Pancreas (tissue), 10 donors: ENCODE measurements around the gene NINL. TPM values are rescaled to one million over a fixed set of nuclear protein-coding genes. Genes with fewer than 3 reads are reported as not detected.

Source experiments
- ATAC-seq, 4 donors: fragments of 200-7000 bp; cut with Tn5 transposase; one replicate each; pipeline versions ENCODE4 v1.8.0 to v1.9.1; 2020; ENCODE audit warnings: mild to moderate bottlenecking in 4 of 4, moderate library complexity in 4 of 4
- DNase-seq, 6 donors: peaks; one replicate each; pipeline ENCODE4 v3.0.0-alpha.2; 2020
- FAIRE-seq: peaks from 2 replicates; lab custom pipeline; 2012; peaks lifted over from hg19 to GRCh38; lab: Jason Lieb, UNC
- H3K27ac ChIP-seq, 4 donors: fragments of 200-600 bp; sonication (generic); 1 replicate in 3 of 4; 2 replicates in 1 of 4; pipeline versions ENCODE4 v1.5.0 to v1.8.0; 2020
- H3K27me3 ChIP-seq, 4 donors: fragments of 200-600 bp; one replicate each; pipeline ENCODE4 v1.8.0; 2021
- H3K36me3 ChIP-seq, 3 donors: fragments of 200-600 bp; sonication (generic) in 1 of 3; one replicate each; pipeline versions ENCODE4 v1.5.0 to v1.8.0; 2020 to 2021
- H3K4me1 ChIP-seq, 3 donors: fragments of 200-600 bp; one replicate each; pipeline ENCODE4 v1.8.0; 2021
- H3K4me3 ChIP-seq, 4 donors: fragments of 200-600 bp; sonication (generic) in 2 of 4; one replicate each; pipeline versions ENCODE4 v1.5.0 to v1.8.0; 2020 to 2021
- H3K9me3 ChIP-seq, 4 donors: fragments of 200-600 bp; one replicate each; pipeline ENCODE4 v1.8.0; 2021
- WGBS, 2 donors: extraction: QIAGEN DNeasy Blood & Tissue Kit; methylation state at CpG; one replicate each; pipeline ENCODE4 v1.1.7; 2013; 5-methylcytosine and 5-hydroxymethylcytosine counted together
- intact Hi-C, 3 donors: fragments of 100-400 bp; cut with DNase I; formaldehyde crosslinking; loops; one replicate each; pipeline versions ENCODE4 v1.11.1 to v1.14.2; 2022
- polyA plus RNA-seq, 2 donors: library from polyadenylated mRNA; stranded (reverse); fragments of 200-250 nt; gene quantifications; one replicate each; pipeline ENCODE4 v1.2.3, GENCODE V29; 2013
- total RNA-seq, 6 donors: library from RNA; stranded (reverse); fragmentation: NEBNext Ultra II Directional in 4 of 6; extraction: Animal tissue kit (Norgen Biotek cat#: 25700) in 4 of 6; gene quantifications; one replicate each; pipeline versions ENCODE4 v1.2.1 to v1.2.4, GENCODE V29; 2021 to 2023
- TF ChIP-seq, protein P1 (sequence below), 4 donors: fragments of 200-600 bp; sonication (generic) in 3 of 4; IDR thresholded peaks; one replicate each; pipeline versions ENCODE4 v1.5.0 to v1.8.0; 2021; ENCODE audit warnings: antibody characterized with exemption in 4 of 4
- donor health status: healthy with polysubstance abuse.
- donor health status: DM: no; HTN: no; CAD: no; lungs with moderate emphysema.
- donor health status: DM: no; HTN: no; CAD: no.
- donor health status: control.
- donor health status: control.
- donor health status: Bipolar disorder and iron deficiency.
- donor health status: DM: yes; HTN: yes; CAD: no.
- donor health status: DM: no; HTN: no; CAD: no.
- donor health status: DM: no; HTN: no; CAD: no.
- donor health status: DM: yes; HTN: yes; CAD: no.

Gene NINL
- total and polyA plus RNA-seq, 8 donors = 5.1 to 19.4 (median 6.5) TPM

DNA sequence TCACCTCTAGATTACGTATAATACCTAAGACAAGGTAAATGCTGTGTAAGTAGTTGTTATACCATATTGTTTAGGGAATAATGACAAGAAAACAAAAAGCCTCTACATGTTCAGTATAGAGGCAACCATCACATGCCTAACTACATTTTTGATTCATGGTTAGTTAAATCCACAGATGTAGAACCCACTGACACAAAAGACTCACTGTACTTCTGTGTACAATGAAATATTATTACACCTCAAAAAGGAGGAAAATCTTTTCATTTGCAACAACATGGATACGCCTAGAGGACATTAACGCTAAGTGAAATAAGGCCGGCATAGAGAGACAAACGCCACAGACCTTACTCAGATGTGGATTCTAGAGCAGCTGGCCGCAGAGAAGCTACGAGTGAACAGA, 50.5 kb downstream of the NINL start:
- 95% methylated on average over 7 of the region's 7 CpGs for WGBS, 2 donors
- ATAC-seq (no peak), DNase-seq (no peak), FAIRE-seq (no peak)
- peaks cover 0 to 8% (median 0%) of the 10 kb centered on the region in 3 donors for H3K4me1 ChIP-seq
- intact Hi-C loops = no loop called here
- no peaks in the 10 kb centered on the region for H3K36me3 ChIP-seq
- no peak overlapping the region for H3K4me3 ChIP-seq
- no peak overlapping the region for H3K27ac ChIP-seq
- H3K9me3 ChIP-seq = no peaks in the 10 kb centered on the region
- TF ChIP-seq, protein P1, sequence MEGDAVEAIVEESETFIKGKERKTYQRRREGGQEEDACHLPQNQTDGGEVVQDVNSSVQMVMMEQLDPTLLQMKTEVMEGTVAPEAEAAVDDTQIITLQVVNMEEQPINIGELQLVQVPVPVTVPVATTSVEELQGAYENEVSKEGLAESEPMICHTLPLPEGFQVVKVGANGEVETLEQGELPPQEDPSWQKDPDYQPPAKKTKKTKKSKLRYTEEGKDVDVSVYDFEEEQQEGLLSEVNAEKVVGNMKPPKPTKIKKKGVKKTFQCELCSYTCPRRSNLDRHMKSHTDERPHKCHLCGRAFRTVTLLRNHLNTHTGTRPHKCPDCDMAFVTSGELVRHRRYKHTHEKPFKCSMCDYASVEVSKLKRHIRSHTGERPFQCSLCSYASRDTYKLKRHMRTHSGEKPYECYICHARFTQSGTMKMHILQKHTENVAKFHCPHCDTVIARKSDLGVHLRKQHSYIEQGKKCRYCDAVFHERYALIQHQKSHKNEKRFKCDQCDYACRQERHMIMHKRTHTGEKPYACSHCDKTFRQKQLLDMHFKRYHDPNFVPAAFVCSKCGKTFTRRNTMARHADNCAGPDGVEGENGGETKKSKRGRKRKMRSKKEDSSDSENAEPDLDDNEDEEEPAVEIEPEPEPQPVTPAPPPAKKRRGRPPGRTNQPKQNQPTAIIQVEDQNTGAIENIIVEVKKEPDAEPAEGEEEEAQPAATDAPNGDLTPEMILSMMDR (IDR thresholded peaks at IDR 0.05) = no peak
- no peaks in the 10 kb centered on the region for H3K27me3 ChIP-seq

DNA sequence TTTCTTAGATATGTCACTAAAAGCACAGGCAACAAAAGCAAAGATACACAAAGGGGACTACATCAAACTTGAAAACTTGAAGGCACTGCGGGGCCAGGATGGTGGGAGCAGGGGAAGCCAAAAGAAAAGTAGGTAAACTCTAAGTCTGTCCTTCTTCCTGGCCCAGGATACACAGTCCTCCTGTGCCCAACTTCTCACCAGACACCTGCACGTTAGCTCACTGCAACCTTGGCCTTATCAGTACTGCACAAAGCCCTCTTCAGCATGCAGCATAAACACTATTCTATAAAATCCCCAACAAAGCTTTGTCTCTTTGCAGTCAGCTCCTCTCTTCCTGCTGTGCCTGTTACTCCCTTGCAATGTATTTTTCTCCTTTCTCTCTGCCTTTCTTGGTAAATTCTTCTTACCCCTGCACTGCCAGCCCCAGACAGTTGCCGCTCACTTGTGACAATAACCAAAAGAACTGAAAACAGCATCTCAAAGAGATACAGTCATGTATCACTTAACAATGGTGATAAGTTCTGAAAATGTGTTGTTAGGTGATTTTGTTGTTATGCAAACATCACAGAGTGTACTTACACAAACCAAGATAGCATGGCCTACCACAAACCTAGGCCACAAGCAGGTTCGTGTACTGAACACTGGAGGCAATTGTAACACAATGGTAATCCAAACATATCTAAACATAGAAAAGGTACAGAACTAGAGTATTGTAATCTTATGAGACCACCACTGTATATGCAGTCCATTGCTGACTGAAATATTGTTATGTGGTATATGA, 51.2 kb downstream of the NINL start:
- DNase-seq = no peak
- 49 to 54% methylated on average over 4 of the region's 4 CpGs for WGBS, 2 donors
- H3K4me1 ChIP-seq = peaks cover 0 to 8% (median 0%) of the 10 kb centered on the region in 3 donors
- no peaks in the 10 kb centered on the region for H3K27me3 ChIP-seq
- H3K27ac ChIP-seq = no peak overlapping the region
- no peaks in the 10 kb centered on the region for H3K9me3 ChIP-seq
- FAIRE-seq = no peak
- no peak overlapping the region for H3K4me3 ChIP-seq
- TF ChIP-seq, protein P1 (IDR thresholded peaks at IDR 0.05) = no peak
- peak in 3 of 4 donors; percentile 35 to 66 (median 52) for ATAC-seq
- no peaks in the 10 kb centered on the region for H3K36me3 ChIP-seq
- intact Hi-C loops = no loop called here

DNA sequence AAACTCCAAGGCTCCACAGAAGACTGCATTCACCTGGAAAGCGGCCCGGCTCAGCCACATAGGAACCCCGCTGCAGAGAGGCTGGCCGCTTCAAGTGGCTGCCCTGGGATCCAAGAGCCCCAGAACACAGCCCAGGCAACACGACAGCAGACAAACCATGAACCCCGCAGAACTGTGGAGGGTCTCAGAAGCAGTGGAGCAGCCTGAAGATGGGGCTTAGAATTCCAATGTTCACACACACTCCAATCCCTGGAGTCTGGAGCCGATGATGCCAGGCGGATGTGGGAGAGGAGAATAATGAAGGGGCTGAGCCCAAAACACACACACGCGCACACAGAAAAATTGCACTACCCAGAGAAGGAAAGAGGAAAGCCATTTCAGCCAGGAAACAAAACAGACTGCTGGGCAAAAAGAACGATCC, 52.4 kb downstream of the NINL start:
- FAIRE-seq (no peak), DNase-seq (no peak)

DNA sequence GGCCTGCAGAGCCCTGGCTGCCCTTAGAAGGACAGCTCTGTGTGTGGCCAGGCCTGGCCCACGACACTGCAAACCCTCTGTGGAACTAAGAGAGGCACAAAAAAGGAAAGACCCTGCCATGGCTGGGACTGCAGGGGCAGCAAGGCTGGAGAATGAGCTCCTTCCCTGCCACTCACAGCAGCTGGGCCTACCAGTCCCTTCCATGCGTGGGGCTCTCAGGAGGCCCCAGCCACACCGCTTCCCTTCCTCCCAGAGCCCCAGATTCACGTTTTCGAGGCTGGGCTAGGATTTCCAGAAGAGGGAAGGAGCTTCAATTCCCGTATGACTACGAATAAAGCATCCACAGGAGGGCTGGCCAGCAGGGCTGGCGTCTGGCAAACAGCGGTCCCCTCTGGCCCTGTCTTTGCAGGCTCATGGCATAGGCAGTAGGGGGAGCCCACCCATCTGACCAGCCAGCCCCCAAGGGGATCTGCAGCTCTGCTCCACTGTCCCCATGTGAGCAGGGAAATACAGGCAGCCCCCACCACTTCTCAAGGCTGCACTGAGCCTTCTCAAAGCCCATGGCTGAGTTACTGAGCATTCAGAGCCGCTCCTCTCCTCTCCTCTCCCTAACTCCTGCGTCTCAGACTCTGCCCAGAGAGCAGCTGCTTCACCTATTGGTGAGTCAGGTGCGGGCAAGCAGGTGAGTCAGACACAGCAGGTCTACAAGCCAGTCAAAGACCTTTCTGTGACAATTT, 53.1 kb downstream of the NINL start:
- TF ChIP-seq, protein P1 (IDR thresholded peaks at IDR 0.05) = no peak
- FAIRE-seq (no peak), ATAC-seq (peak in 1 of 4 donors; percentile 38), DNase-seq (no peak)
- Histone ChIP-seq H3K9me3 (no peaks in the 10 kb centered on the region), H3K27me3 (no peaks in the 10 kb centered on the region), H3K4me3 (no peak overlapping the region), H3K27ac (no peak overlapping the region), H3K4me1 (peaks cover 0 to 8% (median 0%) of the 10 kb centered on the region in 3 donors), H3K36me3 (no peaks in the 10 kb centered on the region)
- intact Hi-C loops = no loop called here
- WGBS, 2 donors = 90 to 97% methylated on average over 12 of the region's 12 CpGs

More for the DNA sequence above, 52.4 kb downstream of the NINL start:
- Histone ChIP-seq H3K4me1 (peaks cover 0 to 8% (median 0%) of the 10 kb centered on the region in 3 donors), H3K27ac (no peak overlapping the region), H3K4me3 (no peak overlapping the region), H3K27me3 (no peaks in the 10 kb centered on the region), H3K36me3 (no peaks in the 10 kb centered on the region), H3K9me3 (no peaks in the 10 kb centered on the region)
- peak in 1 of 4 donors; percentile 20 for ATAC-seq
- 87 to 91% methylated on average over 11 of the region's 11 CpGs for WGBS, 2 donors
- TF ChIP-seq, protein P1 (IDR thresholded peaks at IDR 0.05) = no peak
- intact Hi-C loops = no loop called here
